Ectodermal cell (in vitro differentiated cells): Measurements from ENCODE around the gene BTBD18. TPM values are rescaled to one million over a fixed set of nuclear protein-coding genes. Genes with fewer than 3 reads are reported as not detected.

Experiments used
- H3K27ac ChIP-seq: 2 replicates; pipeline ENCODE4 v1.7.0; 2013; ENCODE audit warnings: mild to moderate bottlenecking, low read depth, low read length; ENCODE audit not compliant: insufficient read depth, poor library complexity, severe bottlenecking
- H3K27me3 ChIP-seq: 2 replicates; pipeline ENCODE4 v1.7.0; 2013; ENCODE audit warnings: mild to moderate bottlenecking, low read length; ENCODE audit not compliant: insufficient read depth, control insufficient read depth, poor library complexity, severe bottlenecking
- H3K36me3 ChIP-seq: one replicate; pipeline ENCODE4 v1.7.0; 2013; ENCODE audit warnings: low read length; ENCODE audit not compliant: control insufficient read depth, insufficient read depth
- H3K4me1 ChIP-seq: one replicate; pipeline ENCODE4 v1.7.0; 2013; ENCODE audit warnings: low read length; ENCODE audit not compliant: control insufficient read depth, insufficient read depth
- H3K4me3 ChIP-seq: 2 replicates; pipeline ENCODE4 v1.7.0; 2013; ENCODE audit warnings: low read depth, low read length, control low read depth; ENCODE audit not compliant: insufficient read depth
- H3K9me3 ChIP-seq: 2 replicates; pipeline ENCODE4 v1.7.0; 2013; ENCODE audit warnings: mild to moderate bottlenecking, low read length, moderate library complexity; ENCODE audit not compliant: control insufficient read depth
- WGBS, 2 experiments: methylation state at CpG; one replicate each; pipeline ENCODE4 v1.1.7; 2013; ENCODE audit warnings: missing lambda C conversion rate in 2 of 2; 5-methylcytosine and 5-hydroxymethylcytosine counted together
- polyA plus RNA-seq, 4 experiments: library from polyadenylated mRNA; stranded (reverse); fragments of 50-300 nt; gene quantifications; one replicate each; pipeline ENCODE4 v1.2.3, GENCODE V29; 2013

Gene BTBD18, protein sequence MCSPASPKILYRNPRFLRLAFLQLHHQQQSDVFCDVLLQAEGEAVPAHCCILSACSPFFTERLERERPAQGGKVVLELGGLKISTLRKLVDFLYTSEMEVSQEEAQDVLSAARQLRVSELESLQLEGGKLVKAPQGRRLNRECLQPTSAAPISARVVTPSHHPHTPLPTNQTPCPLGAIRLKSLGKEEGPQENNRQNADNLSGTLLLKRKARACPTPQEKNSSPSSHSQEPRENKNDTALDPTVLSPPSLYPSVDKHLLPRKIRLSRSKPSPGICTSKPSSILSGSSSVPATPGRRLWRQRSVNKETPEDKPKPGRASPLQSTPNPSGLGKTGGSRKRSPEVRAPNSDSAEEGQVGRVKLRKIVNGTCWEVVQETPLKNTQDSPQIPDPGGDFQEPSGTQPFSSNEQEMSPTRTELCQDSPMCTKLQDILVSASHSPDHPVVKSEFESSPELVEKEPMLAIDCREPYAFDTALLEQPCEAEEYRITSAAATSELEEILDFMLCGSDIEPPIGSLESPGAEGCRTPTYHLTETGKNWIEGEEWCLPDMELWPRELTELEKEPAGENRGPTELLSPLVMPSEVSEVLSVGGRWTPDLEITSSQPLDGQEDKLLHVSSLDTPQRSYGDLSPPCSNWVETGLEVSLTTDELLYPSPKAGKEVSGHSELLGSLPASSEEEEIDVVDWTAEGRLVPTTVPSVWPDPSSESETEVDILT
- not detected for polyA plus RNA-seq (2013, experiment 1 of 4)
- not detected for polyA plus RNA-seq (2013, experiment 2 of 4)
- polyA plus RNA-seq (2013, experiment 3 of 4) = not detected
- polyA plus RNA-seq (2013, experiment 4 of 4) = not detected

DNA sequence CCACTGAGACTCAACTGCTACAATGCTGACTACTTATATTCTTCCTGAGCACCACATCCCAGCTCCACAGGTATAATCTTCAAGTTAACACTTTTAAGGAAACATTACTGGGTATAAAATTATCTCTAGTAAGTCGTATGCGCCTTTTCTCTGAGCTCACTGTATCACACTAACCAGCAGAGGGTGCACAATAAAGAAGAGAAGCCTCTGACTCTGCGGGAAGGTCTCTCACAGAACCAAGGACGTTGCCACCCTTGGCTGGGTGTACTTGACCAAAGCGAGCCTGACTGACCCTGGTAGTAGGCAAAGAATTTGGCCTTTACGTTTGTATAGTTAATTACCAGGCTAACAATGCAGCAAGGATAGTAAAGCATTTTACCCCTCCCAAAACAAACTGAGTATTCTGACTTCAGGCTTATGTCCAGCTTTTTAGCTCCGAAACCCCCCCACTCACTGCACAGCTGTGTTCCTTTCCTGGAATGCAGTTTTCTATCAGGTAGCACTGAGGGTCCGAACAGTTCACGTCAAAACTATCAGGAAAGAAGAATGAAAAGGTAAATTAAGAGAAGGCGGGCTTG, at the start of gene BTBD18:
Gene BTBD18, minus strand, starts transcription at position 144 of the 578 bp plus-strand sequence. CDS start 631 bp downstream, outside the sequence.
- H3K27me3 ChIP-seq = no peaks in the 10 kb centered on the region
- H3K36me3 ChIP-seq = no peaks in the 10 kb centered on the region
- H3K27ac ChIP-seq = no peak within 1 kb of the TSS
- H3K4me1 ChIP-seq = no peaks in the 10 kb centered on the region
- 64% methylated on average over 10 of the region's 10 CpGs for WGBS, 2 experiments
- no peaks in the 10 kb centered on the region for H3K9me3 ChIP-seq
- H3K4me3 ChIP-seq = no peak within 1 kb of the TSS

DNA sequence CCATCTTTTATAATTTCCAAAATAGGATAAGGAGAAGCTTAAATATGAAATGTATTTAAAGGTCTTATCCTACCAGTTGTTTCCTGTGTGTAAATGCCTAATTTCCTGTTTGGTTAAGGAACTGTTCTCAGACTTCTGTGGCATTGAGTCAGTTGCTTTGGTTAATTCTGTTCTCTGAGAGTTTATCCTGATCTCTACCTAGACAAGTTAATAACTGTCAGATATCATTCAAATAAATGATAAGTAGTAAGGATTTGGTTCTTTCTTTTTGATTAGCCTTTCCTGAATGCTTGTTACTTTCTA, 49.5 kb upstream of the BTBD18 start:
- Histone ChIP-seq H3K9me3 (no peaks in the 10 kb centered on the region), H3K27ac (no peak overlapping the region), H3K4me1 (no peaks in the 10 kb centered on the region), H3K27me3 (no peaks in the 10 kb centered on the region), H3K4me3 (no peak overlapping the region), H3K36me3 (peaks cover 46% of the 10 kb centered on the region)

DNA sequence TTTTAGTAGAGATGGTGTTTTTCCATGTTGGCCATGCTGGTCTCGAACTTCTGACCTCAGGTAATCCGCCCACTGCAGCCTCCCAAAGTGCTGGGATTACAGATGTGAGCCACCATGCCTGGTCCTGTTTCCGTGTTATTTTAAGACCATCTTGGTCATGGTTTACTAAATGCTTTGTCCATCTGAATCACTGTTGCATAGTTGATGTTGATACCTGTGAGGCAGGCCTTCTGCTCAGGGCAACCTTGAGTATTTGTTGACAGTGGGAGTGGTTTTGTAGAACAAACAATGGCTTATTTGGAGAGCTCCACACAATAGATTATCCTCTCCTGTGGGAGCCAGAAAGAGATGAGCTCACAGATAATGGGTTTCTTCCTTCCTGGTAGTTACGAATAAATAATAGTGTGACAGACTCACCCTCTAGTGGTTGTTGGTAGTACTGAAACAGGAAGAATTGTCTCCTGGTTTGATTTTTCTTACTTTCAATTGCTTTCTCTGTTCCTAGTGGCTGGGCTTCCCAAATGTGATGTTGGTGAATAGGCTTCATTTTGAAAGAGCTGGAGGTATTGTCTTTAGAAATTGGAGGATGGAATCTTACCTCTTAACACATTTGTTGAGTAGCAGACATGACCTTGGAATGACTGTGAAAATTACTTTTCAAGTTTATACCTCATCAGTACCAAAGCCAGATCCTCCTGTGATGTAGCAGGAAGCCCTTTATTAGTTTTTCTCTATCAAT, 49.0 kb upstream of the BTBD18 start:
- H3K4me3 ChIP-seq = no peak overlapping the region
- no peaks in the 10 kb centered on the region for H3K9me3 ChIP-seq
- WGBS, 2 experiments = 70 to 87% methylated on average over 3 to 4 of the region's 4 CpGs
- H3K4me1 ChIP-seq = no peaks in the 10 kb centered on the region
- H3K36me3 ChIP-seq = peaks cover 46% of the 10 kb centered on the region
- H3K27me3 ChIP-seq = no peaks in the 10 kb centered on the region
- peak overlapping the region; percentile 38 for H3K27ac ChIP-seq

DNA sequence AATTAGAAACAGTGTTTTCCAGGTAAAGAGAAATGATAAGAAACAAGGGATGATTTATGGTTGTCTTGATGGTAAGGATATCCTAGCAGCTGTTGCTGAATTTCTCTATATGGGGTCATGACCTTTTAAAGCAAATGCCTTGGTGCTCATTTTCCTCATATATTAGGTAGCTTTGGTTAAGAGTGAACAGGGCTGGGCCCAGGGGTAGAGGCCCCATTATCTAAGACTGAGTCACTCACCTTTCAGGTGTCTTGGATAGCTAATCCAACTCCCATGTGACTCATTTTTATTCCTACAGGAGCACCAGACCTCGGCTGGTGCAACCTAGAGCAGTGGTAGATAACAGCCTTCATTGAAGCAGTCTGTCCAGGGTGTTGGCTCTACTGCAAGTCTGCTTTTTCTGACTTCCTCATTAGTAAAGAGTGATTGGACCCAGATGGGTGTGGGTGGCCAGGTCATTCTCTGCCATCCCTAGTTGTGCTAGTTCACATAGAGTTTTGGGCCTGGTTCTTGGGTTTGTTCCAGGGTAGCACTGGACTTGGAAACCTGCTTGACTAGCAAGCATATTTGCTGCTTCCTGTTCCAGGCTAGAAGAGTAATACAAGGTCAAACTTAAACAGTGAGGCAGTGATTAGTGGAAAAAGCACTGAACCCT, 47.4 kb upstream of the BTBD18 start:
- Histone ChIP-seq H3K4me1 (no peaks in the 10 kb centered on the region), H3K27ac (no peak overlapping the region), H3K9me3 (no peaks in the 10 kb centered on the region), H3K36me3 (peaks cover 34% of the 10 kb centered on the region), H3K27me3 (no peaks in the 10 kb centered on the region), H3K4me3 (no peak overlapping the region)
- 85 to 96% methylated on average over 1 of the region's 1 CpG for WGBS, 2 experiments

DNA sequence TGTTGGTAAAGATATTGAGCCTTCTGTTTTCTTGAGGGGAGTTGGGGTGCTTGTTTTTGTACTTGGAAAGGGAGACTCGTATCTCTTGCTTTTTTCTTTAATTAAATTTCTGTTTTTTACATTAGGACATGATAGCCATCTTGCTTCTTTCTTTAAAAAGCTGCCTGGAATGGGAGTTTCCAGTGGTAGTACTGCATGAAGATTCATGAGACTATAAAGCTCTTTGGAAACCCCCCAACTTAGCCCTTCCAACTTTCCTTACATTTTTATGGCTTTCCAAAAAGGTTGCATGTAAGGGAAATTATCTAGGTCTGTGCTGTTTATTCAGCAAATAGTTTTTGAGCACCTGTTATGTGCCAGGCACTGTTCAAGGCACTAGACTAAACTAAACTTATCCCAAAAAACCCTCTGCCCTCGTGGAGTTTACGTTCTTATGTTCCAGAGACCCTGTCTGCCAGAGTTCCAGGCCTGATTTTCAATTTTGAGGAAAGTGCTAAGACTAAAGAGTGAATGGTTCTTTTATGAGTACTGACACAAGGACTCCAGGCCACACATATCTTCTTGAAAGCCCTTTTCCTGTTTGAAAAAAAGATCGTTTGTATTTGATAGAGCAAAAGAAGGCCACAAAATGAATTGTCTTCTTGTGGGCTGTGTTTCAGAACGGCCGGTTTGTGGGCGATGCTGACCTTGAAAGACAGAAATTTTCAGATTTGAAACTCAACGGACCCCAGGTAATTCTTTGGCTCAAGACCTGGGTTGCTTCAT, 41.9 kb upstream of the BTBD18 start:
- Histone ChIP-seq H3K36me3 (peaks cover 19% of the 10 kb centered on the region), H3K27ac (no peak overlapping the region), H3K4me1 (peaks cover 4% of the 10 kb centered on the region), H3K4me3 (no peak overlapping the region), H3K9me3 (no peaks in the 10 kb centered on the region), H3K27me3 (no peaks in the 10 kb centered on the region)
- 91 to 95% methylated on average over 7 to 8 of the region's 8 CpGs for WGBS, 2 experiments

DNA sequence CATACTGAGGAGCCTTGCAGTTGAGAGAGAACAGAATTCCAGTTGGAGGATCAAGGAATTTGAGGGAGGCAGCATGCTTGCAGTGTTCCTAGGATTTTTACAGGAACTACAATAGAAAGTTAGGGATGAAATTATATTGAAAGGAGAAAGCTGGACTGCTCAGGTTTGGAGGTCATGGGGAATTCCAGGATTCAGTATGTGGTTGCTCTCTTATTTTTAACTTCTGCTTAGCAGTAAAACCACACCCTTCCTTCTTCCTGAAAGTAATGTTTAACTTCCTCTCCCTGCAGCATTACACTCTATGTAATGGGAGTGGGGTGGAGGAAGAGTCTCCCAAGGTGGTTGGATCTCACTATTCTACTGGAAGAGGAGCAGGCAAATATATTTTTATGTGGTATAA, 41.3 kb upstream of the BTBD18 start:
- H3K4me1 ChIP-seq = peaks cover 10% of the 10 kb centered on the region
- H3K9me3 ChIP-seq = no peaks in the 10 kb centered on the region
- peaks cover 19% of the 10 kb centered on the region for H3K36me3 ChIP-seq
- no peak overlapping the region for H3K4me3 ChIP-seq
- H3K27me3 ChIP-seq = no peaks in the 10 kb centered on the region
- H3K27ac ChIP-seq = no peak overlapping the region

DNA sequence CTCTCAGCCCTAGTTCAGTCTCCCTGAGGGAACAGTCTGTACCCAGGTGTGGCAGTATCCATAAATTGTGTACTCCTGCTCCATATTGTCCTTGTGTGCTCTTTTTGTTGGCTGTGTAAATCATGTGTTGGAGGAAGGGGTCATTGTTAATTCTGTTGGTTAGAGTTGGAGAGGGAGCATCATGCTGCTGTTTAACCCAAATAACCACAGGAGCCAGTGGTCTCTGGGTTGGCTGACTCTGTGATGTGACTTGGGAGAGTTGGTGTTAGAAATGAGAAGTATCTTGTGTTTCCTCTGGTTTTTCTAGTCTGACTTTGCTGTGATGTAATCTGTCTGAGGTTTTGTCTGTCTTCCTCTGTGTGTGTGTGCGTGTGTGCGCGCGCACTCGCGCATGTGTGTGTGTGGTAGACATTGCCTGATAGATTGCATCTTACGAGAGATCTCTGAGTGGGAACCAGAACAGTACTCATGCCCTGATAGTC, 40.5 kb upstream of the BTBD18 start:
- Histone ChIP-seq H3K27me3 (no peaks in the 10 kb centered on the region), H3K4me1 (peaks cover 17% of the 10 kb centered on the region), H3K4me3 (no peak overlapping the region), H3K9me3 (no peaks in the 10 kb centered on the region), H3K27ac (no peak overlapping the region), H3K36me3 (peaks cover 19% of the 10 kb centered on the region)
- 96 to 97% methylated on average over 7 of the region's 7 CpGs for WGBS, 2 experiments

DNA sequence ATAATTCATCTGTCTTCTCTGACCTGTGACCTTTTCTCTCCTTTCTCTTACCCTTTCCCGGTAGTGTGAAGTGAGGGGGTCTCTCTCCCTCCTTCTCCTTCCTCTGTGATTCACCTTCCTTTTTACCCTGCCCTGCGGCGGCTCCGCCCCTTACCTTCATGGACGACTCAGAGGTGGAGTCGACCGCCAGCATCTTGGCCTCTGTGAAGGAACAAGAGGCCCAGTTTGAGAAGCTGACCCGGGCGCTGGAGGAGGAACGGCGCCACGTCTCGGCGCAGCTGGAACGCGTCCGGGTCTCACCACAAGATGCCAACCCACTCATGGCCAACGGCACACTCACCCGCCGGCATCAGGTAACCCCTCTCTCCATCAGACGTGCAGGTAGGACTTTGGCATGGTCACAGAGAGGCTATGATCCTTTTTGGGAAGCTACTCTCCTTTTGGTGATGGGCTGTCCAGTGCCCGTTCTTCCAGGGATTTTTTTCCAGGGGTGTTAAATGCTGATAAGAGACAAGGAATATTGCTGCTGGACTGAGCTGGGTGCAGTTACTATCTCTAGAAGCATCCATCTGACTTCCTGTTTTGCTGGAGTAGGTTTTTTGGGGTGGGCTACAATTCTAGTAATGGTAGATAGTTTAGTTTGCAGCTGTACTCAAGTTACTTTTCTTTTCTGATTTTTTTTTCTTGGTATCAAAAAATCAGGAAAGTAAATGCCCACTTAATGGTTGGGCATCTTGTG, 39.9 kb upstream of the BTBD18 start:
- 95% methylated on average over 21 to 22 of the region's 22 CpGs for WGBS, 2 experiments
- no peaks in the 10 kb centered on the region for H3K9me3 ChIP-seq
- H3K4me1 ChIP-seq = peaks cover 24% of the 10 kb centered on the region

DNA sequence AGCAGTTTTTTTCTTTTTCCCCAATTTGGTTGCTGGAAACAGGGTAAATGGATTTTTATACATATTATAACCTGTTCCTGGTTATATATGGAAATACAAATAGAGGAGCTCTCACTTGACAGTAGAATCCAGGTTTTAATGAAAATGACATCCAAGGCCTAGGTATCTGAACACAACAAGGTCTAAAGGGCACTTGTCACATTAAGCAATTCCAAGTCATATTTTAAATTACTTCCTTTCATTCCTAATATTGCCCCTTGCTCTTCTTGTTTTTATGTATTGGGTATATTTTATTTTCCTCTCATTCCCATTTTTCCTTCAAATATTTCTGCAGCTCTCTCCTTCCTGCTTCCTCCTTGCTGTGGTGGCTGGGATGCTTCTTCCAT, 37.1 kb upstream of the BTBD18 start:
- peaks cover 27% of the 10 kb centered on the region for H3K4me1 ChIP-seq
- no peak overlapping the region for H3K27ac ChIP-seq
- no peak overlapping the region for H3K4me3 ChIP-seq
- H3K36me3 ChIP-seq = peaks cover 4% of the 10 kb centered on the region
- no peaks in the 10 kb centered on the region for H3K9me3 ChIP-seq
- H3K27me3 ChIP-seq = no peaks in the 10 kb centered on the region

More for the DNA sequence above, 39.9 kb upstream of the BTBD18 start:
- no peak overlapping the region for H3K27ac ChIP-seq
- H3K36me3 ChIP-seq = peaks cover 15% of the 10 kb centered on the region
- H3K4me3 ChIP-seq = no peak overlapping the region
- no peaks in the 10 kb centered on the region for H3K27me3 ChIP-seq
